K562 (cell line): ENCODE measurements around the gene RETREG2. TPM values are rescaled to one million over a fixed set of nuclear protein-coding genes. Genes with fewer than 3 reads are reported as not detected.

Experiments
- ASH1L ChIP-seq: fragments of 450-650 bp; IDR thresholded peaks from 2 replicates; pipeline ENCODE4 v1.6.1; 2018; ENCODE audit warnings: borderline replicate concordance, mild to moderate bottlenecking, low read depth; ENCODE audit not compliant: partially characterized antibody
- DNMT1 ChIP-seq: fragments of 450-650 bp; IDR thresholded peaks from 2 replicates; pipeline ENCODE4 v1.6.1; 2016; ENCODE audit warnings: antibody characterized with exemption, mild to moderate bottlenecking
- HDAC1 ChIP-seq, 2 experiments: fragments of 450-650 bp; IDR thresholded peaks; 2 replicates each; pipeline ENCODE4 v1.6.1; 2016 to 2017; ENCODE audit warnings: inconsistent platforms in 1 of 2, mild to moderate bottlenecking in 1 of 2, moderate library complexity in 1 of 2
- MYC ChIP-seq, 2 experiments: fragments of 250-450 bp in 1 of 2; sonication (Bioruptor Pico) in 1 of 2; IDR thresholded peaks; 2 replicates each; pipeline versions ENCODE4 v1.5.1 to v1.6.1; 2012 to 2021; ENCODE audit warnings: low read depth in 2 of 2, borderline replicate concordance in 1 of 2, improper control_type of control experiment in 1 of 2, low read length in 1 of 2, mild to moderate bottlenecking in 1 of 2, moderate library complexity in 1 of 2
- PML ChIP-seq: IDR thresholded peaks from 2 replicates; pipeline ENCODE4 v1.6.1; 2012; ENCODE audit warnings: low read length, inconsistent platforms
- POLR2A ChIP-seq: fragments of 450-650 bp; conservative IDR thresholded peaks from 2 replicates; pipeline ENCODE4 v1.6.1; 2016
- POLR2H ChIP-seq: IDR thresholded peaks from 2 replicates; pipeline ENCODE4 v1.6.1; 2016; ENCODE audit warnings: missing genetic modification characterization, low read depth, mild to moderate bottlenecking, control low read depth, missing compliant biosample characterization, moderate library complexity
- POLR3G ChIP-seq: IDR thresholded peaks from 2 replicates; pipeline ENCODE4 v1.6.1; 2011; ENCODE audit not compliant: insufficient read length, insufficient replicate concordance; ENCODE audit errors: extremely low read depth
- RBM22 ChIP-seq: fragments of 200-400 bp; formaldehyde crosslinking; IDR thresholded peaks from 2 replicates; pipeline ENCODE4 v1.6.1; 2018; ENCODE audit warnings: low read length, low read depth; ENCODE audit not compliant: poor library complexity, severe bottlenecking
- SMARCB1 ChIP-seq: IDR thresholded peaks from 2 replicates; pipeline ENCODE4 v1.6.1; 2011; ENCODE audit warnings: improper control_type of control experiment, low read depth; ENCODE audit not compliant: insufficient read length
- SOX6 ChIP-seq: fragments of 450-650 bp; IDR thresholded peaks from 2 replicates; pipeline ENCODE4 v1.6.1; 2014; ENCODE audit warnings: mild to moderate bottlenecking
- TAF7 ChIP-seq: fragments of 450-650 bp; IDR thresholded peaks from 2 replicates; pipeline ENCODE4 v1.6.1; 2016; ENCODE audit warnings: missing genetic modification characterization, missing compliant biosample characterization
- TBP ChIP-seq: optimal IDR thresholded peaks from 2 replicates; pipeline ENCODE3; 2011; ENCODE audit warnings: low read depth, low read length, improper control_type of control experiment
- ZEB2 ChIP-seq: fragments of 450-650 bp; IDR thresholded peaks from 2 replicates; pipeline ENCODE4 v1.6.1; 2016
- ZNF583 ChIP-seq: fragments of 250-450 bp; sonication (Bioruptor Pico); IDR thresholded peaks from 2 replicates; pipeline ENCODE4 v1.4.0; 2020
- polyA plus RNA-seq, 8 experiments: library from polyadenylated mRNA; depleted of rRNA in 4 of 8; stranded (reverse) in 5 of 8; unstranded in 3 of 8; fragments of >200 nt; fragmentation: Nextera tagmentation in 2 of 8; fragmentation: Illumina TruSeq in 1 of 8; extraction: Ambion mirVana in 2 of 8; extraction: Trizol in 1 of 8; gene quantifications; 2 replicates each; pipeline versions ENCODE4 v1.2.1 to v1.2.3, GENCODE V29; 2011 to 2014; ENCODE audit warnings: inconsistent platforms in 1 of 8, missing spikeins in 1 of 8
- total RNA-seq, 7 experiments: library from RNA; depleted of rRNA in 6 of 7; stranded (reverse); fragments of >200 nt in 6 of 7; fragmentation: Illumina TruSeq in 2 of 7; extraction: Trizol in 2 of 7; gene quantifications; 2 replicates each; pipeline versions ENCODE4 v1.2.1 to v1.2.3, GENCODE V29; 2011 to 2021; ENCODE audit warnings: low replicate concordance in 1 of 7
- TF ChIP-seq, protein P1 (sequence below): fragments of 250-450 bp; sonication (Bioruptor Pico); IDR thresholded peaks from 2 replicates; pipeline ENCODE4 v1.8.0; 2022; ENCODE audit warnings: inconsistent platforms, mild to moderate bottlenecking, moderate library complexity, borderline replicate concordance
- TF ChIP-seq, protein P2 (sequence below): fragments of 200-800 bp; sonication (Bioruptor generic); IDR thresholded peaks from 2 replicates; pipeline ENCODE4 v1.6.1; 2017; ENCODE audit warnings: missing genetic modification characterization, missing compliant biosample characterization
- TF ChIP-seq, protein P3 (sequence below): fragments of 450-650 bp; formaldehyde crosslinking; IDR thresholded peaks from 2 replicates; pipeline ENCODE4 v1.4.0; 2020; ENCODE audit warnings: mild to moderate bottlenecking, moderate library complexity
- TF ChIP-seq, protein P4 (sequence below): fragments of 250-450 bp; sonication (Bioruptor Pico); IDR thresholded peaks from 2 replicates; pipeline ENCODE4 v1.9.0; 2021; ENCODE audit warnings: mild to moderate bottlenecking, inconsistent platforms

RETREG2 gene
- total and polyA plus RNA-seq, 9 of the 15 experiments (the other 6 are each of a cell fraction or from before 2014, with no cell fraction given) = 4.9 to 40.1 (median 19.2) TPM

DNA sequence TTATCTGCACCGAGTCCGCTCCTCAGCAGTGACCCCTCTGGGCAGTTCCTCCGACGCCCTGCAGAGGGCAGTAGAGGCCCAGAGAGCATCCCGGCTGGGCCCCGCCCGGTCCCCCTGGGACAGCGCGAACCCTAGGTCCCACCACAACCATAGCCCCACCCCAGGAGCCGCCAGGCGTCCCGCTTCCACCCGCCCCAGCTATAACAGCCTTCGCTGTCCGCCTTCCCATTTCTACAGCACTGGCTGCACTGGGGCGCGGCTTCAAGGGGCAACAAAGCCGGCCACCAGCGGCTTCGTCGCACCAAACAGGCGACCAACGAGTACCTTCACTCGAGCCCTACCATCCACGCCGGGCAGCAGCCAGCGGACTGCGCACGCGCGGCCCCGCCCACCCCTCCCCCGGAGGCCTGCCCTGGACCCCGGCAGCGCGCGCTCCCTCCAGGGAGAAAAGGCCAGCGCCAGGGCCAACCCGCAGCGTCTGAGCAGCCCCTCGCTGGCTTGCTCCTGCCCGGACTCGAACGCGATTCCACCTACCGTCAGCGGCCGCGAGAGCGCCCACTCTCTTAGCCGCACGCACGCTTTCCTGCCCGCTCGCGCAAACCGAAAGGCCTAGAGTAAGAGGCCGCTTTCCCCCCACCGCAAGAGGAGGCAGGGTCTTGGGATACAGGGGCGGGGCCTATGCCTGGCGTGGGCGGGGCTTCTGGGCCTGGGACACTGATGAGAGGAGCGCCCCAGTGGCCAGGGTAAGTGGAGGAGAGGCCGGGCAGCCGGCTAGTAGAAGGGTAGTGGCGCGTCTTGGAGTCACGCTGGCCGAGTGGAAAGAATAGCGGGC, 17.7 kb upstream of the RETREG2 start, which contains the start of gene NHEJ1 (continued):
- no peak for TF ChIP-seq POLR2H (tag)
- no peak for TF ChIP-seq ZNF583 (CRISPR knock-in tag)
- TF ChIP-seq SMARCB1 = no peak
- 0 out of 2 replicates have a peak, but pooled peaks have one; percentile 17 for TF ChIP-seq SOX6
- peak in 1 of 2 experiments; percentile 72; a peak in 2 of 4 replicates for TF ChIP-seq HDAC1 (IDR thresholded peaks at IDR 0.05)
- peak; percentile 51 for TF ChIP-seq TBP
- TF ChIP-seq ZEB2 = no peak
- TF ChIP-seq, protein P1, sequence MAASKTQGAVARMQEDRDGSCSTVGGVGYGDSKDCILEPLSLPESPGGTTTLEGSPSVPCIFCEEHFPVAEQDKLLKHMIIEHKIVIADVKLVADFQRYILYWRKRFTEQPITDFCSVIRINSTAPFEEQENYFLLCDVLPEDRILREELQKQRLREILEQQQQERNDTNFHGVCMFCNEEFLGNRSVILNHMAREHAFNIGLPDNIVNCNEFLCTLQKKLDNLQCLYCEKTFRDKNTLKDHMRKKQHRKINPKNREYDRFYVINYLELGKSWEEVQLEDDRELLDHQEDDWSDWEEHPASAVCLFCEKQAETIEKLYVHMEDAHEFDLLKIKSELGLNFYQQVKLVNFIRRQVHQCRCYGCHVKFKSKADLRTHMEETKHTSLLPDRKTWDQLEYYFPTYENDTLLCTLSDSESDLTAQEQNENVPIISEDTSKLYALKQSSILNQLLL (CRISPR knock-in tag) = no peak
- TF ChIP-seq, protein P2, sequence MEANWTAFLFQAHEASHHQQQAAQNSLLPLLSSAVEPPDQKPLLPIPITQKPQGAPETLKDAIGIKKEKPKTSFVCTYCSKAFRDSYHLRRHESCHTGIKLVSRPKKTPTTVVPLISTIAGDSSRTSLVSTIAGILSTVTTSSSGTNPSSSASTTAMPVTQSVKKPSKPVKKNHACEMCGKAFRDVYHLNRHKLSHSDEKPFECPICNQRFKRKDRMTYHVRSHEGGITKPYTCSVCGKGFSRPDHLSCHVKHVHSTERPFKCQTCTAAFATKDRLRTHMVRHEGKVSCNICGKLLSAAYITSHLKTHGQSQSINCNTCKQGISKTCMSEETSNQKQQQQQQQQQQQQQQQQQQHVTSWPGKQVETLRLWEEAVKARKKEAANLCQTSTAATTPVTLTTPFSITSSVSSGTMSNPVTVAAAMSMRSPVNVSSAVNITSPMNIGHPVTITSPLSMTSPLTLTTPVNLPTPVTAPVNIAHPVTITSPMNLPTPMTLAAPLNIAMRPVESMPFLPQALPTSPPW = peak; percentile 83
- peak; percentile 47 for TF ChIP-seq RBM22
- no peak for TF ChIP-seq ASH1L
- TF ChIP-seq TAF7 = no peak
- TF ChIP-seq MYC (IDR thresholded peaks at IDR 0.05; ENCODE audit: low read depth, low read length) = peak; percentile 69; the same call in 1 of the 2 replicates
- no peak for TF ChIP-seq MYC (CRISPR knock-in tag; IDR thresholded peaks at IDR 0.05; ENCODE audit: borderline replicate concordance, low read depth)
- TF ChIP-seq POLR2A = peak; percentile 85
- no peak for TF ChIP-seq PML
- no peak for TF ChIP-seq POLR3G
- no peak for TF ChIP-seq DNMT1
- TF ChIP-seq, protein P3, sequence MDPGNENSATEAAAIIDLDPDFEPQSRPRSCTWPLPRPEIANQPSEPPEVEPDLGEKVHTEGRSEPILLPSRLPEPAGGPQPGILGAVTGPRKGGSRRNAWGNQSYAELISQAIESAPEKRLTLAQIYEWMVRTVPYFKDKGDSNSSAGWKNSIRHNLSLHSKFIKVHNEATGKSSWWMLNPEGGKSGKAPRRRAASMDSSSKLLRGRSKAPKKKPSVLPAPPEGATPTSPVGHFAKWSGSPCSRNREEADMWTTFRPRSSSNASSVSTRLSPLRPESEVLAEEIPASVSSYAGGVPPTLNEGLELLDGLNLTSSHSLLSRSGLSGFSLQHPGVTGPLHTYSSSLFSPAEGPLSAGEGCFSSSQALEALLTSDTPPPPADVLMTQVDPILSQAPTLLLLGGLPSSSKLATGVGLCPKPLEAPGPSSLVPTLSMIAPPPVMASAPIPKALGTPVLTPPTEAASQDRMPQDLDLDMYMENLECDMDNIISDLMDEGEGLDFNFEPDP (CRISPR knock-in tag) = no peak
- TF ChIP-seq, protein P4, sequence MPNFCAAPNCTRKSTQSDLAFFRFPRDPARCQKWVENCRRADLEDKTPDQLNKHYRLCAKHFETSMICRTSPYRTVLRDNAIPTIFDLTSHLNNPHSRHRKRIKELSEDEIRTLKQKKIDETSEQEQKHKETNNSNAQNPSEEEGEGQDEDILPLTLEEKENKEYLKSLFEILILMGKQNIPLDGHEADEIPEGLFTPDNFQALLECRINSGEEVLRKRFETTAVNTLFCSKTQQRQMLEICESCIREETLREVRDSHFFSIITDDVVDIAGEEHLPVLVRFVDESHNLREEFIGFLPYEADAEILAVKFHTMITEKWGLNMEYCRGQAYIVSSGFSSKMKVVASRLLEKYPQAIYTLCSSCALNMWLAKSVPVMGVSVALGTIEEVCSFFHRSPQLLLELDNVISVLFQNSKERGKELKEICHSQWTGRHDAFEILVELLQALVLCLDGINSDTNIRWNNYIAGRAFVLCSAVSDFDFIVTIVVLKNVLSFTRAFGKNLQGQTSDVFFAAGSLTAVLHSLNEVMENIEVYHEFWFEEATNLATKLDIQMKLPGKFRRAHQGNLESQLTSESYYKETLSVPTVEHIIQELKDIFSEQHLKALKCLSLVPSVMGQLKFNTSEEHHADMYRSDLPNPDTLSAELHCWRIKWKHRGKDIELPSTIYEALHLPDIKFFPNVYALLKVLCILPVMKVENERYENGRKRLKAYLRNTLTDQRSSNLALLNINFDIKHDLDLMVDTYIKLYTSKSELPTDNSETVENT (CRISPR knock-in tag) = no peak
